Calu3 (cell line): ENCODE results near the gene WIPI1. TPM values are rescaled to one million over a fixed set of nuclear protein-coding genes. Genes with fewer than 3 reads are reported as not detected.

Experiments used
- BruUV-seq: library from RNA; stranded (reverse); fragments of 400-500 nt; replicated peaks from 2 replicates; lab custom pipeline; 2021; lab: Mats Ljungman, UMichigan
- CTCF ChIA-PET: fragments of 300-600 bp; sonication (Branson Sonifier 250); formaldehyde crosslinking; loops from one replicate; lab custom pipeline; 2022; ENCODE audit warnings: antibody characterized with exemption; lab: Charles Lee
- DNase-seq: peaks from one replicate; pipeline ENCODE4 v3.0.0; 2022
- H3K27ac Mint-ChIP-seq: one replicate; pipeline ENCODE4 v1.8.0; 2022; ENCODE audit warnings: mixed read lengths; ENCODE audit not compliant: unreplicated experiment
- H3K27me3 Mint-ChIP-seq: one replicate; pipeline ENCODE4 v1.8.0; 2022; ENCODE audit warnings: mixed read lengths; ENCODE audit not compliant: unreplicated experiment
- H3K36me3 Mint-ChIP-seq: one replicate; pipeline ENCODE4 v1.8.0; 2022; ENCODE audit warnings: mild to moderate bottlenecking, moderate library complexity, mixed read lengths; ENCODE audit not compliant: insufficient read depth, unreplicated experiment
- H3K4me1 Mint-ChIP-seq: one replicate; pipeline ENCODE4 v1.8.0; 2022; ENCODE audit warnings: mild to moderate bottlenecking, low read depth, mixed read lengths; ENCODE audit not compliant: unreplicated experiment
- H3K4me3 Mint-ChIP-seq: one replicate; pipeline ENCODE4 v1.8.0; 2022; ENCODE audit warnings: mild to moderate bottlenecking, low read depth, moderate library complexity, mixed read lengths; ENCODE audit not compliant: unreplicated experiment
- H3K9me3 Mint-ChIP-seq: one replicate; pipeline ENCODE4 v1.8.0; 2022; ENCODE audit warnings: low read depth, mixed read lengths; ENCODE audit not compliant: unreplicated experiment
- intact Hi-C: fragments of 100-400 bp; cut with micrococcal nuclease; formaldehyde crosslinking; loops from one replicate; pipeline ENCODE4 v1.10.0; 2022; ENCODE audit not compliant: unreplicated experiment
- total RNA-seq: library from RNA; stranded (reverse); gene quantifications from 2 replicates; pipeline ENCODE4 v1.2.3, GENCODE V29; 2022
- TF ChIP-seq, protein P1 (sequence below): fragments of 200-600 bp; IDR thresholded peaks from one replicate; pipeline ENCODE4 v1.8.0; 2022; ENCODE audit warnings: antibody characterized with exemption; ENCODE audit not compliant: unreplicated experiment

Gene WIPI1
- total RNA-seq, 1 experiment from 2014 or later = 43.4 TPM

DNA sequence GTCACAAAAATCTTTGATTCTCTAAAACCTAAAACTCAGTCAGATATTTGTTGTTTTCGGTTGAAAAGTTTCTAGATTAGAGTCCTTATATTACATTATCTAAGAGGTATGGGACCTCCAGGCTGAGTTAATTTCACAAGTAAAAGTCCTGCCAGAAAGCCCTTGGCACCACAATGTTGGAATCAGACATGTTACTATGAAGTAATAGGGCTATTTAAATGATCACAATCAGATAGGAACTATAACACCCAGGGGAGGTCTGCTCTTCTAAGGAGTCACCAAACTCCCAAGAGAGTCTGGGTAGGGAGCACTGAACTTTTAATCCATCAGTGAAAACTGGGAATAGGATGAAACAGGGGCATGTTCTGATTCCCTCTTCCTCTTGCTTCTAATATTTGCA lies 54.2 kb downstream of the WIPI1 start:
- no TSS peak for BruUV-seq
- TF ChIP-seq, protein P1, sequence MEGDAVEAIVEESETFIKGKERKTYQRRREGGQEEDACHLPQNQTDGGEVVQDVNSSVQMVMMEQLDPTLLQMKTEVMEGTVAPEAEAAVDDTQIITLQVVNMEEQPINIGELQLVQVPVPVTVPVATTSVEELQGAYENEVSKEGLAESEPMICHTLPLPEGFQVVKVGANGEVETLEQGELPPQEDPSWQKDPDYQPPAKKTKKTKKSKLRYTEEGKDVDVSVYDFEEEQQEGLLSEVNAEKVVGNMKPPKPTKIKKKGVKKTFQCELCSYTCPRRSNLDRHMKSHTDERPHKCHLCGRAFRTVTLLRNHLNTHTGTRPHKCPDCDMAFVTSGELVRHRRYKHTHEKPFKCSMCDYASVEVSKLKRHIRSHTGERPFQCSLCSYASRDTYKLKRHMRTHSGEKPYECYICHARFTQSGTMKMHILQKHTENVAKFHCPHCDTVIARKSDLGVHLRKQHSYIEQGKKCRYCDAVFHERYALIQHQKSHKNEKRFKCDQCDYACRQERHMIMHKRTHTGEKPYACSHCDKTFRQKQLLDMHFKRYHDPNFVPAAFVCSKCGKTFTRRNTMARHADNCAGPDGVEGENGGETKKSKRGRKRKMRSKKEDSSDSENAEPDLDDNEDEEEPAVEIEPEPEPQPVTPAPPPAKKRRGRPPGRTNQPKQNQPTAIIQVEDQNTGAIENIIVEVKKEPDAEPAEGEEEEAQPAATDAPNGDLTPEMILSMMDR = no peak
- Mint-ChIP-seq H3K9me3 (no peaks in the 10 kb centered on the region), H3K27me3 (peaks cover 13% of the 10 kb centered on the region), H3K4me3 (no peak overlapping the region), H3K36me3 (no peaks in the 10 kb centered on the region), H3K4me1 (no peaks in the 10 kb centered on the region), H3K27ac (no peak overlapping the region)
- DNase-seq = no peak
- CTCF ChIA-PET = no interaction called here
- intact Hi-C loops = no loop called here

DNA sequence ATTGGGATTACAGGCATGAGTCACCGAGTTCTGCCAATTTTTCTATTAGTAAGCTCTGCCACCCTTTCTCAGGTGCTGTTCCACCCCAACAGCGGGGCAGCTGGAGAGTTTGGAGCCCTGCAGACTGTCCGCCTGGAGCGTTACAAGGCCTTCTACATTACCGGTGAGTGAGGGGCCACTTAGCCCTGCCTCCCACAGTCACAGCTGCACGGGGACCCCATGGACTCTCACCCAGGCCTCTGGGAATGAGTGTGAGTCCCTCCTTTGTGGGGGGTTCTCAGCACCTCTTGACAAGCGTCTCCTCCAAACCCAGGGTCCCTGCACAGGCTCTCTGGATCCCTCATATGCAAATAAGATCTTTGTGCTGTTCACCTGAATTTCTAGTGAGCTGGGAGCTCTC lies 56.0 kb downstream of the WIPI1 start:
- no peak overlapping the region for H3K27ac Mint-ChIP-seq
- no peaks in the 10 kb centered on the region for H3K4me1 Mint-ChIP-seq
- H3K4me3 Mint-ChIP-seq = no peak overlapping the region
- no peaks in the 10 kb centered on the region for H3K36me3 Mint-ChIP-seq
- no peak for DNase-seq
- CTCF ChIA-PET = no interaction called here
- no TSS peak for BruUV-seq
- H3K9me3 Mint-ChIP-seq = no peaks in the 10 kb centered on the region
- intact Hi-C loops = no loop called here
- TF ChIP-seq, protein P1 = no peak
- peaks cover 13% of the 10 kb centered on the region for H3K27me3 Mint-ChIP-seq

DNA sequence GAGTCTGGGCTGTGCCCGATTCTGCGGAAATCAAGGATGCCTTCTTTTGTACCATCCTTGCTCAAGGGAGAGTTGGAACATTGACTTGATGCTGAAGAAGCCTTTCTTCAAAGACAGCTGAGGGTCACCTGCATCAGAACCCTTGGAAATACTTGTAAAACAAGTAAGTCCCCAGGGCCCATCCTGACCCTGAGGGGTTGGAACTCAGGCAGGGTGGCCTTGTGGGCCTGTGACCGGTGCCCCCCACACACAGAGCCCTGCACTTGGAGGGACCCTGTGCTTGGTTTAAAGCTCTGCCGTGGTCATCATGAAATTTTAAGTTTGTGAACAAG lies 56.9 kb downstream of the WIPI1 start:
- no peaks in the 10 kb centered on the region for H3K9me3 Mint-ChIP-seq
- no peak for DNase-seq
- BruUV-seq = no TSS peak
- CTCF ChIA-PET = interaction anchor here (2.1 kb wide), 1 partner anchor 136 kb away, joined by 21 read pairs; no protein-coding TSS in a partner anchor
- no peaks in the 10 kb centered on the region for H3K36me3 Mint-ChIP-seq
- no peaks in the 10 kb centered on the region for H3K4me1 Mint-ChIP-seq
- no peak overlapping the region for H3K4me3 Mint-ChIP-seq
- TF ChIP-seq, protein P1 = no peak
- no peak overlapping the region for H3K27ac Mint-ChIP-seq
- intact Hi-C loops = no loop called here
- peaks cover 13% of the 10 kb centered on the region for H3K27me3 Mint-ChIP-seq

DNA sequence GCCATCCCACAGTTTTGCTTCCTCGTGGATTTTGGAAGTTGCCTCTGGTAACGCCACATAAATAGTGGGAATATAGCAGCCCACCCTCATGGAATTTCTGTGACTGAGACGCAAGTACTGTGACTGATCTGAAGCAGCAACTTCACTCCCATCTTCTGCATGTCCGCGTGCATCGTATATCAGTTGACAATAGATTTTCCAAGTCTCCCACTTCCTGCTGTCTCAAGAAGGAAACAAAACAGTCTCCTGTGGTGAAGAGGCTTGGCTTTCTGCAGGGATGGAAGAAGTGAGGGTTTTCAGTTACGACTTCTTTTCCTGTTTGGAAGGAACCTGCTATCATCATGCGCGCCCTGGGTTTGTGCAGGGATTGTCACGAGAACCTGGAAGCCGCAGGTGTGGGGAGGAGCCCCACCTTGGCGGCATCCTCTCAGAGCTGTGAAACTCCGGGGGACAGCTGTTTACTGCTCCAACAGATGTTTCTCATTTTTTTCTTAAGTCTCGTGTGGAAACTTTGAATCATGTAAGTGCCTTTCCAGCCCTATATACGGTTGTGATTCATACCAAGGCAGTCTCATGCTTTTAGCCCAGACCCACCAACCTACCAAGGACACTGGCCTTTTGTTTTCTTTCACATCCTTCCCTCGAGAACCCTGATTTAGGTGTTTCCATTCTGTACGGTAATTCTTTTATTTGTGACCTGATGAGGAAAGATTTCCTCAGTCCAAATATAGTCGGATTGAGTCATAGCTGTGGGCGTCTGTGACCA lies 57.5 kb downstream of the WIPI1 start:
- no peak overlapping the region for H3K27ac Mint-ChIP-seq
- TF ChIP-seq, protein P1 = no peak
- H3K36me3 Mint-ChIP-seq = no peaks in the 10 kb centered on the region
- CTCF ChIA-PET = interaction anchor here (0.6 to 2.1 kb wide), 11 partner anchors 9 to 199 kb away, joined by 3 to 21 read pairs (median 4); no protein-coding TSS in a partner anchor
- no peak for DNase-seq
- H3K9me3 Mint-ChIP-seq = peaks cover under 1% of the 10 kb centered on the region
- peaks cover 13% of the 10 kb centered on the region for H3K27me3 Mint-ChIP-seq
- no peak overlapping the region for H3K4me3 Mint-ChIP-seq
- no peaks in the 10 kb centered on the region for H3K4me1 Mint-ChIP-seq
- no TSS peak for BruUV-seq
- intact Hi-C loops = loop anchor here (2.0 kb wide), 1 partner anchor 137 kb away; no protein-coding TSS in a partner anchor
